Measurements from ENCODE around the gene MTG1. TPM values are rescaled to one million over a fixed set of nuclear protein-coding genes. Genes with fewer than 3 reads are reported as not detected.
"Not testable (repeated sequence)": the region's sequence is repeated elsewhere in the genome, so short reads cannot be mapped to it uniquely, and the experiment has no call there.

MTG1 gene
- total and polyA plus RNA-seq, 2 experiments from 2014 or later: 22.8 to 50.7 TPM

DNA sequence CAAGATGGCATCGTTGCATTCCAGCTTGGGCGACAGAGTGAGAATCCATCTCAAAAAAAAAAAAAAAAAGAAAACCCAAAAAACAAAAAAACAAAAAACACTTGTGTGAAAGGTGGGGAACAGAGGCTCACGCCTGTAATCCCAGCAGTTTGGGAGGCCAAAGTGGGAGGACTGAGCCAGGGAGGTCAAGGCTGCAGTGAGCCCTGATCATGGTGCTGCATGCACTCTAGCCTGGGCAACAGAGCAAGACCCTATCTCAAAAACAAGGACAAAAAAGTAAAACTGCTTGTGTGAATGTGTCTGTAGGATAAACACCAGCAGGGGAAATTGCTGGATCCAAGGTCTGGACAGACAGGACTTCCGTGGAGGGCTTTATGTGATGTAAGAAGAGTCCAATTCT, 10.4 kb upstream of the MTG1 start:
- in situ Hi-C loops (cut with MboI): no loop called here
- Histone ChIP-seq H3K4me3 (no peak overlapping the region), H3K4me1 (ENCODE audit: insufficient read depth) (no peaks in the 10 kb centered on the region), H2AFZ (no peak overlapping the region), H3K9me3 (ENCODE audit: low read depth) (no peaks in the 10 kb centered on the region), H4K20me1 (ENCODE audit: insufficient read depth) (no peaks in the 10 kb centered on the region), H3K9me2 (ENCODE audit: insufficient read depth) (no peaks in the 10 kb centered on the region), H3K36me3 (ENCODE audit: low read depth) (no peaks in the 10 kb centered on the region; the same call in 1 of the 2 replicates), H3K27me3 (replicated peaks; ENCODE audit: insufficient read depth) (no peaks in the 10 kb centered on the region), H3F3A (ENCODE audit: insufficient read depth) (no peaks in the 10 kb centered on the region), H3K79me2 (ENCODE audit: insufficient read depth) (no peaks in the 10 kb centered on the region), H3K9ac (no peak overlapping the region), H3K27ac (no peak overlapping the region), H3K4me2 (ENCODE audit: unreplicated experiment) (no peak overlapping the region)
- no peak for TF ChIP-seq EZH2 (IDR thresholded peaks at IDR 0.05; ENCODE audit: insufficient read depth, poor library complexity, severe bottlenecking)
- TF ChIP-seq EZH2phosphoT487 (IDR thresholded peaks at IDR 0.05; ENCODE audit: insufficient read depth, low read depth): no peak
- 96 to 97% methylated on average over 4 of the region's 4 CpGs for WGBS, 2 experiments (ENCODE audit: low coverage in 1 of 2, low lambda C conversion rate in 2 of 2, missing lambda C conversion rate in 2 of 2)
- DNase-seq: no peak

DNA sequence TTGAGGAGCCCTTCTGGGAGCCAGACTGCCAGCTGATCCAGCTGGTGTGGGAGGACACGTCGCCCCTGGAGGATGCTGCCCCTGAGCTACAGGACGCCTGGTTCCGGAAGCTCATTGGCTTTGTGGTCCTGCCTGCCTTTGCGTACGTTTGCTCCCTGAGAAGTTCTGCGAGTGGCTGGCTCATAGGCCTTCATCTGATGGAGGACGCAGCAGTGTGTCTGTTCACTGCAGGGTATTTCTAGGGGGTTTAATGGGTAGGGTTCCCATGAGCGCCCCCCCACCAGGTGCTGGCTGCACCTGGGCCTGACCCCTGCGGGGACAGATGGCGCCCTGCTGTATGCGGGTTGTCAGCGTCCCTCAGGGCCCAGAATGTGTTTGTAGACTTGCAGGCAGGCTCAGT, 9.9 kb upstream of the MTG1 start:
- no peaks in the 10 kb centered on the region for H3K27me3 ChIP-seq (replicated peaks; ENCODE audit: insufficient read depth)
- no peak overlapping the region for H3K9ac ChIP-seq
- no peak overlapping the region for H3K4me3 ChIP-seq
- H3K9me2 ChIP-seq (ENCODE audit: insufficient read depth): no peaks in the 10 kb centered on the region
- H3K4me1 ChIP-seq (ENCODE audit: insufficient read depth): no peaks in the 10 kb centered on the region
- H3K79me2 ChIP-seq (ENCODE audit: insufficient read depth): no peaks in the 10 kb centered on the region
- TF ChIP-seq EZH2 (IDR thresholded peaks at IDR 0.05; ENCODE audit: insufficient read depth, poor library complexity, severe bottlenecking): no peak
- TF ChIP-seq EZH2phosphoT487 (IDR thresholded peaks at IDR 0.05; ENCODE audit: insufficient read depth, low read depth): no peak
- H3K27ac ChIP-seq: no peak overlapping the region
- 86 to 88% methylated on average over 13 of the region's 13 CpGs for WGBS, 2 experiments (ENCODE audit: low coverage in 1 of 2, low lambda C conversion rate in 2 of 2, missing lambda C conversion rate in 2 of 2)
- H3K36me3 ChIP-seq (ENCODE audit: low read depth): no peaks in the 10 kb centered on the region; the same call in 1 of the 2 replicates
- H3F3A ChIP-seq (ENCODE audit: insufficient read depth): no peaks in the 10 kb centered on the region
- in situ Hi-C loops (cut with MboI): no loop called here
- DNase-seq: no peak
- H4K20me1 ChIP-seq (ENCODE audit: insufficient read depth): no peaks in the 10 kb centered on the region
- H3K4me2 ChIP-seq (ENCODE audit: unreplicated experiment): no peak overlapping the region
- H2AFZ ChIP-seq: no peak overlapping the region
- no peaks in the 10 kb centered on the region for H3K9me3 ChIP-seq (ENCODE audit: low read depth)

DNA sequence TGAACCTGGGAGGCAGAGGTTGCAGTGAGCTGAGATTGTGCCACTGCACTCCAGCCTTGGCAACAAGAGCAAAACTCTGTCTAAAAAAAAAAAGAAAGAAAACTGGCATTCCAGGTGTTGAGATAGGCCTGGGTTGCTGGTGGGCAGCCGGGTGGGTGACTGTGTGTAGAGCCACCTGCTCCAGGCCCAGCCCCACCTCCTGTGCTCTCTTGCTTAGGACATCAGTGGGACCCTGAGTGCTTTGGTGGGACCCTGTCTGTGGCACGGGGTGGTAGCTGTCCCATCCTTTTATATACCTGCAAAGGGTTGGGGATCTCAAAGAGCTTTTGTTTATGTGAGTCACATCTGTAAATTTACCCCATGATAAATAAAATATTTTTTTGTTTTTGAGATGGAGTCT, 8.7 kb upstream of the MTG1 start:
- no peaks in the 10 kb centered on the region for H3F3A ChIP-seq (ENCODE audit: insufficient read depth)
- H4K20me1 ChIP-seq (ENCODE audit: insufficient read depth): no peaks in the 10 kb centered on the region
- TF ChIP-seq EZH2phosphoT487 (IDR thresholded peaks at IDR 0.05; ENCODE audit: insufficient read depth, low read depth) (no peak), EZH2 (IDR thresholded peaks at IDR 0.05; ENCODE audit: insufficient read depth, poor library complexity, severe bottlenecking) (no peak)
- no peaks in the 10 kb centered on the region; the same call in 1 of the 2 replicates for H3K36me3 ChIP-seq (ENCODE audit: low read depth)
- 89 to 96% methylated on average over 2 of the region's 2 CpGs for WGBS, 2 experiments (ENCODE audit: low coverage in 1 of 2, low lambda C conversion rate in 2 of 2, missing lambda C conversion rate in 2 of 2)
- H3K9me3 ChIP-seq (ENCODE audit: low read depth): no peaks in the 10 kb centered on the region
- DNase-seq: no peak
- no peak overlapping the region for H3K4me2 ChIP-seq (ENCODE audit: unreplicated experiment)
- no peaks in the 10 kb centered on the region for H3K4me1 ChIP-seq (ENCODE audit: insufficient read depth)
- no peaks in the 10 kb centered on the region for H3K79me2 ChIP-seq (ENCODE audit: insufficient read depth)
- H3K4me3 ChIP-seq: no peak overlapping the region
- no peak overlapping the region for H3K27ac ChIP-seq
- no peaks in the 10 kb centered on the region for H3K27me3 ChIP-seq (replicated peaks; ENCODE audit: insufficient read depth)
- H3K9me2 ChIP-seq (ENCODE audit: insufficient read depth): no peaks in the 10 kb centered on the region
- in situ Hi-C loops (cut with MboI): no loop called here
- H2AFZ ChIP-seq: no peak overlapping the region
- H3K9ac ChIP-seq: no peak overlapping the region

GRCh38 chr10:133386951-133387350, 7.0 kb upstream of the MTG1 start:
- H3K27me3 ChIP-seq (replicated peaks; ENCODE audit: insufficient read depth); H3K79me2 ChIP-seq (ENCODE audit: insufficient read depth); H2AFZ ChIP-seq; in situ Hi-C loops (cut with MboI); H3K4me2 ChIP-seq (ENCODE audit: unreplicated experiment); H3K9me3 ChIP-seq (ENCODE audit: low read depth); H3K27ac ChIP-seq; H4K20me1 ChIP-seq (ENCODE audit: insufficient read depth); H3K4me1 ChIP-seq (ENCODE audit: insufficient read depth); DNase-seq; H3K4me3 ChIP-seq; H3K9me2 ChIP-seq (ENCODE audit: insufficient read depth); H3K9ac ChIP-seq; H3K36me3 ChIP-seq (ENCODE audit: low read depth); H3F3A ChIP-seq (ENCODE audit: insufficient read depth): not testable (repeated sequence)
- 93 to 99% methylated on average over 4 of the region's 4 CpGs for WGBS, 2 experiments (ENCODE audit: low coverage in 1 of 2, low lambda C conversion rate in 2 of 2, missing lambda C conversion rate in 2 of 2)

All from GM23248 (cell line).